Vagina (tissue), 2 donors: ENCODE results near the gene WNT9A. TPM values are rescaled to one million over a fixed set of nuclear protein-coding genes. Genes with fewer than 3 reads are reported as not detected.

Experiments
- DNase-seq, 2 donors: peaks; one replicate each; pipeline ENCODE4 v3.0.0-alpha.2; 2017; ENCODE audit errors: extremely low spot score in 2 of 2
- H3K27ac ChIP-seq: fragments of 200-600 bp; sonication (generic); one replicate; pipeline ENCODE4 v1.5.1; 2019
- H3K27me3 ChIP-seq: fragments of 200-600 bp; sonication (generic); one replicate; pipeline ENCODE4 v1.5.1; 2019
- H3K36me3 ChIP-seq, 2 donors: fragments of 200-600 bp; sonication (generic); one replicate each; pipeline ENCODE4 v1.5.1; 2017 to 2019
- H3K4me1 ChIP-seq: fragments of 200-600 bp; sonication (generic); one replicate; pipeline ENCODE4 v1.5.1; 2019
- H3K4me3 ChIP-seq, 2 donors: fragments of 200-600 bp; sonication (generic); 1 replicate in 1 of 2; 2 replicates in 1 of 2; pipeline ENCODE4 v1.5.1; 2016 to 2019
- H3K9me3 ChIP-seq: fragments of 200-600 bp; sonication (generic); one replicate; pipeline ENCODE4 v1.5.1; 2019
- CTCF ChIP-seq, 3 experiments: fragments of 450-650 bp in 2 of 3; fragments of 200-600 bp in 1 of 3; sonication (generic) in 1 of 3; IDR thresholded peaks; one replicate each; pipeline ENCODE4 v1.5.1; 2017 to 2019; ENCODE audit warnings: antibody characterized with exemption in 3 of 3, mild to moderate bottlenecking in 2 of 3, moderate library complexity in 2 of 3
- POLR2A ChIP-seq, 2 donors: fragments of 450-650 bp; IDR thresholded peaks; one replicate each; pipeline ENCODE4 v1.6.1; 2017; ENCODE audit warnings: antibody characterized with exemption in 2 of 2, mild to moderate bottlenecking in 2 of 2, moderate library complexity in 2 of 2
- POLR2AphosphoS5 ChIP-seq, 2 donors: sonication (generic); formaldehyde crosslinking; IDR thresholded peaks; one replicate each; pipeline ENCODE4 v1.9.0; 2017; ENCODE audit warnings: antibody characterized with exemption in 2 of 2, mild to moderate bottlenecking in 2 of 2, low read depth in 1 of 2; ENCODE audit not compliant: insufficient read depth in 1 of 2
- intact Hi-C: fragments of 100-400 bp; cut with DNase I; formaldehyde crosslinking; loops from one replicate; pipeline ENCODE4 v1.15.1; 2023
- total RNA-seq: library from RNA; depleted of rRNA; stranded (reverse); fragments of >200 nt; gene quantifications from one replicate; pipeline ENCODE4 v1.2.3, GENCODE V29; 2016

WNT9A gene
- total RNA-seq, 1 donor from 2014 or later: 2.9 TPM

- H3K27ac ChIP-seq: no peak overlapping the region
- no peak for DNase-seq
- TF ChIP-seq POLR2A (IDR thresholded peaks at IDR 0.05) (no peak), POLR2AphosphoS5 (IDR thresholded peaks at IDR 0.05; ENCODE audit: insufficient read depth in 1 of 2, low read depth in 1 of 2) (no peak), CTCF (IDR thresholded peaks at IDR 0.05) (no peak)
- H3K27me3 ChIP-seq: no peaks in the 10 kb centered on the region
- no peak overlapping the region for H3K4me3 ChIP-seq
- peaks cover 5% of the 10 kb centered on the region for H3K4me1 ChIP-seq
- intact Hi-C loops: no loop called here
- no peaks in the 10 kb centered on the region for H3K9me3 ChIP-seq
- peaks cover 0 to 9% of the 10 kb centered on the region in 2 donors for H3K36me3 ChIP-seq
Measured at GRCh38 chr1:227919906-227920305, 27.8 kb downstream of the WNT9A start.

- no peak overlapping the region for H3K4me3 ChIP-seq
- DNase-seq: no peak
- H3K9me3 ChIP-seq: no peaks in the 10 kb centered on the region
- peaks cover 11% of the 10 kb centered on the region for H3K4me1 ChIP-seq
- intact Hi-C loops: no loop called here
- no peak overlapping the region for H3K27ac ChIP-seq
- H3K27me3 ChIP-seq: no peaks in the 10 kb centered on the region
- H3K36me3 ChIP-seq: peaks cover 0 to 9% of the 10 kb centered on the region in 2 donors
- TF ChIP-seq CTCF (IDR thresholded peaks at IDR 0.05) (no peak), POLR2AphosphoS5 (IDR thresholded peaks at IDR 0.05; ENCODE audit: insufficient read depth in 1 of 2, low read depth in 1 of 2) (no peak), POLR2A (IDR thresholded peaks at IDR 0.05) (no peak)
Measured at GRCh38 chr1:227918736-227919135, 29.0 kb downstream of the WNT9A start.

- Histone ChIP-seq H3K9me3 (no peaks in the 10 kb centered on the region), H3K27ac (no peak overlapping the region), H3K4me1 (peaks cover 17% of the 10 kb centered on the region), H3K36me3 (peaks cover 0 to 9% of the 10 kb centered on the region in 2 donors), H3K27me3 (no peaks in the 10 kb centered on the region), H3K4me3 (no peak overlapping the region)
- DNase-seq: no peak
- TF ChIP-seq CTCF (IDR thresholded peaks at IDR 0.05) (no peak), POLR2A (IDR thresholded peaks at IDR 0.05) (no peak), POLR2AphosphoS5 (IDR thresholded peaks at IDR 0.05; ENCODE audit: insufficient read depth in 1 of 2, low read depth in 1 of 2) (no peak)
- intact Hi-C loops: no loop called here
Measured at GRCh38 chr1:227918083-227918700, 29.5 kb downstream of the WNT9A start.

- no peak for DNase-seq
- Histone ChIP-seq H3K27ac (no peak overlapping the region), H3K9me3 (no peaks in the 10 kb centered on the region), H3K27me3 (no peaks in the 10 kb centered on the region), H3K4me1 (peaks cover 20% of the 10 kb centered on the region), H3K4me3 (no peak overlapping the region), H3K36me3 (peaks cover 0 to 9% of the 10 kb centered on the region in 2 donors)
- intact Hi-C loops: no loop called here
- no peak for TF ChIP-seq CTCF (IDR thresholded peaks at IDR 0.05)
- no peak for TF ChIP-seq POLR2AphosphoS5 (IDR thresholded peaks at IDR 0.05; ENCODE audit: insufficient read depth in 1 of 2, low read depth in 1 of 2)
- TF ChIP-seq POLR2A (IDR thresholded peaks at IDR 0.05): no peak
Measured at GRCh38 chr1:227917081-227917950, 30.4 kb downstream of the WNT9A start.

- TF ChIP-seq POLR2A (IDR thresholded peaks at IDR 0.05): no peak
- TF ChIP-seq POLR2AphosphoS5 (IDR thresholded peaks at IDR 0.05; ENCODE audit: insufficient read depth in 1 of 2, low read depth in 1 of 2): no peak
- no peaks in the 10 kb centered on the region for H3K9me3 ChIP-seq
- H3K4me1 ChIP-seq: peaks cover 20% of the 10 kb centered on the region
- DNase-seq: no peak
- intact Hi-C loops: no loop called here
- no peak overlapping the region for H3K27ac ChIP-seq
- no peaks in the 10 kb centered on the region for H3K27me3 ChIP-seq
- no peak overlapping the region for H3K4me3 ChIP-seq
- H3K36me3 ChIP-seq: peaks cover 0 to 7% of the 10 kb centered on the region in 2 donors
Measured at GRCh38 chr1:227916655-227917054, 31.1 kb downstream of the WNT9A start.
